K562 (cell line): ENCODE data around the gene SBDS. TPM values are rescaled to one million over a fixed set of nuclear protein-coding genes. Genes with fewer than 3 reads are reported as not detected.

Source experiments
- ATAC-seq: fragments of 200-7000 bp; cut with Tn5 transposase; 3 replicates; pipeline ENCODE4 v1.9.1; 2020; ENCODE audit warnings: moderate library complexity
- BruUV-seq: library from RNA; stranded (reverse); fragments of 400-500 nt; replicated peaks from 2 replicates; lab custom pipeline; 2021; lab: Mats Ljungman, UMichigan
- CTCF ChIA-PET: fragments of 300-600 bp; formaldehyde crosslinking; extraction: SDS; loops from one replicate; lab custom pipeline; 2021; ENCODE audit warnings: low intra/inter-chr PET ratio; lab: Yijun Ruan, JAX
- POLR2A ChIA-PET: fragments of 300-600, 350-650 bp; sonication (Branson Sonifier 250); formaldehyde crosslinking; extraction: SDS; loops from one replicate; lab custom pipeline; 2021; ENCODE audit warnings: antibody characterized with exemption, inconsistent platforms; lab: Yijun Ruan, JAX
- DNase-seq, 4 experiments: peaks; one replicate each; pipeline versions ENCODE4 v3.0.0 to v3.0.0-alpha.2; 2011 to 2018; ENCODE audit warnings: low spot score in 3 of 4, mixed read lengths in 3 of 4; ENCODE audit errors: extremely low read depth in 1 of 4
- FAIRE-seq: peaks from 2 replicates; lab custom pipeline; 2011; peaks lifted over from hg19 to GRCh38; lab: Jason Lieb, UNC
- H2AFZ ChIP-seq: 2 replicates; pipeline ENCODE4 v1.6.0; 2011; ENCODE audit warnings: low read depth, low read length, control low read depth, inconsistent platforms
- H3K27ac ChIP-seq: fragments of 200-600 bp; 3 replicates; pipeline ENCODE4 v1.8.0; 2011; ENCODE audit warnings: low read depth, mild to moderate bottlenecking, control low read depth, inconsistent platforms, low read length, moderate library complexity, mixed read lengths; ENCODE audit errors: extremely low read depth
- H3K27me3 ChIP-seq, 2 experiments: fragments of 300-600 bp in 1 of 2; 2 replicates in 1 of 2; 3 replicates in 1 of 2; pipeline versions ENCODE4 v1.6.0 to v1.8.0; 2011; ENCODE audit warnings: inconsistent platforms in 2 of 2, low read length in 2 of 2, mild to moderate bottlenecking in 1 of 2, mixed read lengths in 1 of 2, moderate library complexity in 1 of 2; ENCODE audit not compliant: control insufficient read depth in 2 of 2, insufficient read depth in 2 of 2
- H3K36me3 ChIP-seq: fragments of 300-600 bp; 3 replicates; pipeline ENCODE4 v1.8.0; 2011; ENCODE audit warnings: mild to moderate bottlenecking, low read length, inconsistent platforms; ENCODE audit not compliant: control insufficient read depth, insufficient read depth
- H3K4me1 ChIP-seq, 2 experiments: fragments of 200-600 bp in 1 of 2; replicated peaks in 1 of 2; 2 replicates in 1 of 2; 3 replicates in 1 of 2; pipeline versions ENCODE4 v1.5.1 to v1.8.0; 2011; ENCODE audit warnings: inconsistent platforms in 2 of 2, low read length in 2 of 2, mild to moderate bottlenecking in 1 of 2, mixed read lengths in 1 of 2, moderate library complexity in 1 of 2; ENCODE audit not compliant: control insufficient read depth in 2 of 2, insufficient read depth in 2 of 2
- H3K4me2 ChIP-seq: 2 replicates; pipeline ENCODE4 v1.6.1; 2011; ENCODE audit warnings: low read length, control low read depth, inconsistent platforms, mixed read lengths; ENCODE audit not compliant: insufficient read depth
- H3K4me3 ChIP-seq: fragments of 200-600 bp; sonication (generic), shearing (Covaris generic); 2 replicates; pipeline ENCODE4 v1.5.1; 2016; ENCODE audit warnings: control low read depth, inconsistent platforms
- H3K79me2 ChIP-seq: fragments of 200-600 bp; 3 replicates; pipeline ENCODE4 v1.8.0; 2011; ENCODE audit warnings: low read length, inconsistent platforms; ENCODE audit not compliant: control insufficient read depth, insufficient read depth
- H3K9ac ChIP-seq, 2 experiments: 2 replicates each; pipeline versions ENCODE4 v1.6.0 to v1.6.1; 2011; ENCODE audit warnings: low read depth in 2 of 2, low read length in 2 of 2, control low read depth in 1 of 2, inconsistent platforms in 1 of 2, mild to moderate bottlenecking in 1 of 2, mixed read lengths in 1 of 2; ENCODE audit not compliant: insufficient read depth in 1 of 2
- H3K9me1 ChIP-seq: one replicate; pipeline ENCODE4 v1.6.0; 2011; ENCODE audit warnings: inconsistent platforms, mild to moderate bottlenecking, low read length, moderate library complexity; ENCODE audit not compliant: control insufficient read depth, insufficient read depth
- H3K9me3 ChIP-seq: replicated peaks from 2 replicates; pipeline ENCODE4 v1.5.1; 2011; ENCODE audit warnings: low read depth, low read length, inconsistent platforms; ENCODE audit not compliant: control insufficient read depth, insufficient read depth
- H4K20me1 ChIP-seq: replicated peaks from 2 replicates; pipeline ENCODE4 v1.6.1; 2011; ENCODE audit warnings: low read length, inconsistent platforms, mixed read lengths; ENCODE audit not compliant: control insufficient read depth, insufficient read depth
- BCLAF1 ChIP-seq, 2 experiments: fragments of 450-650 bp in 1 of 2; IDR thresholded peaks; 2 replicates each; pipeline ENCODE4 v1.6.1; 2011 to 2017; ENCODE audit warnings: low read depth in 2 of 2, antibody characterized with exemption in 1 of 2, borderline replicate concordance in 1 of 2, low read length in 1 of 2, mild to moderate bottlenecking in 1 of 2, mixed read lengths in 1 of 2; ENCODE audit not compliant: control insufficient read depth in 1 of 2
- GABPB1 ChIP-seq: sonication (generic); formaldehyde crosslinking; IDR thresholded peaks from 2 replicates; pipeline ENCODE4 v1.8.0; 2022; ENCODE audit warnings: mild to moderate bottlenecking, missing genetic modification reagents
- GTF3C2 ChIP-seq: IDR thresholded peaks from 3 replicates; pipeline ENCODE4 v1.6.1; 2011; ENCODE audit warnings: borderline replicate concordance, mild to moderate bottlenecking, moderate library complexity; ENCODE audit not compliant: insufficient read length; ENCODE audit errors: extremely low read depth
- IRF9 ChIP-seq: fragments of 450-650 bp; IDR thresholded peaks from 2 replicates; pipeline ENCODE4 v1.6.1; 2016; ENCODE audit warnings: missing biosample characterization, missing genetic modification characterization
- JUND ChIP-seq, 2 experiments: IDR thresholded peaks; 2 replicates in 1 of 2; 3 replicates in 1 of 2; pipeline ENCODE4 v1.6.1; 2011; ENCODE audit warnings: borderline replicate concordance in 2 of 2, low read depth in 2 of 2, low read length in 2 of 2, improper control_type of control experiment in 1 of 2, missing biosample characterization in 1 of 2, missing genetic modification characterization in 1 of 2, missing genetic modification reagents in 1 of 2
- ZNF224 ChIP-seq: sonication (generic); formaldehyde crosslinking; IDR thresholded peaks from 2 replicates; pipeline ENCODE4 v1.8.0; 2022; ENCODE audit warnings: mild to moderate bottlenecking, missing genetic modification reagents
- ZNF263 ChIP-seq: sonication (generic); formaldehyde crosslinking; IDR thresholded peaks from 2 replicates; pipeline ENCODE4 v1.8.0; 2022; ENCODE audit warnings: mild to moderate bottlenecking, missing genetic modification reagents, borderline replicate concordance
- ZNF280B ChIP-seq: fragments of 250-450 bp; sonication (Bioruptor Pico); IDR thresholded peaks from 2 replicates; pipeline ENCODE4 v1.5.1; 2021; ENCODE audit warnings: mild to moderate bottlenecking
- ZNF408 ChIP-seq: fragments of 250-450 bp; sonication (Bioruptor Pico); IDR thresholded peaks from 2 replicates; pipeline ENCODE4 v1.4.0; 2020; ENCODE audit warnings: low read depth, mild to moderate bottlenecking, moderate library complexity
- WGBS: fragments of 100-300 bp; shearing (Covaris generic); methylation state at CpG from one replicate; pipeline ENCODE4 v1.1.6; 2016; ENCODE audit warnings: low coverage, mixed read lengths; ENCODE audit not compliant: insufficient coverage; ENCODE audit errors: missing lambda C conversion rate; 5-methylcytosine and 5-hydroxymethylcytosine counted together
- in situ Hi-C: fragments of 300-500 bp; cut with MboI; formaldehyde crosslinking; loops from 4 replicates; pipeline ENCODE4 v1.15.0; 2018; ENCODE audit warnings: inconsistent platforms, mixed read lengths
- intact Hi-C: fragments of 100-400 bp; cut with micrococcal nuclease; formaldehyde crosslinking; loops from 2 replicates; pipeline ENCODE4 v1.14.2; 2022
- polyA plus RNA-seq, 8 experiments: library from polyadenylated mRNA; depleted of rRNA in 4 of 8; stranded (reverse) in 5 of 8; unstranded in 3 of 8; fragments of >200 nt; fragmentation: Nextera tagmentation in 2 of 8; fragmentation: Illumina TruSeq in 1 of 8; extraction: Ambion mirVana in 2 of 8; extraction: Trizol in 1 of 8; gene quantifications; 2 replicates each; pipeline versions ENCODE4 v1.2.1 to v1.2.3, GENCODE V29; 2011 to 2014; ENCODE audit warnings: inconsistent platforms in 1 of 8, missing spikeins in 1 of 8
- total RNA-seq, 7 experiments: library from RNA; depleted of rRNA in 6 of 7; stranded (reverse); fragments of >200 nt in 6 of 7; fragmentation: Illumina TruSeq in 2 of 7; extraction: Trizol in 2 of 7; gene quantifications; 2 replicates each; pipeline versions ENCODE4 v1.2.1 to v1.2.3, GENCODE V29; 2011 to 2021; ENCODE audit warnings: low replicate concordance in 1 of 7

SBDS gene
- total and polyA plus RNA-seq, 9 of the 15 experiments (the other 6 are each of a cell fraction or from before 2014, with no cell fraction given) = 105 to 174 (median 117) TPM

- peak; percentile 86 for FAIRE-seq
- Histone ChIP-seq H3K4me2 (peak overlapping the region; percentile 67), H3K4me3 (no peak overlapping the region), H3K9me3 (no peaks in the 10 kb centered on the region), H3K79me2 (no peaks in the 10 kb centered on the region), H2AFZ (no peak overlapping the region), H3K4me1 (peaks cover 5 to 13% of the 10 kb centered on the region in 2 experiments; a peak in 4 of 5 replicates), H3K36me3 (peaks cover 70% of the 10 kb centered on the region), H3K9me1 (no peaks in the 10 kb centered on the region), H4K20me1 (no peaks in the 10 kb centered on the region), H3K9ac (peak overlapping the region in 1 of 2 experiments; percentile 41; a peak in 2 of 4 replicates), H3K27ac (peak overlapping the region; percentile 78), H3K27me3 (no peaks in the 10 kb centered on the region)
- BruUV-seq = no TSS peak
- POLR2A ChIA-PET = interaction anchor here (0.7 to 1.2 kb wide), 7 partner anchors 13 to 490 kb away, joined by 3 to 6 read pairs (median 3); partner anchors contain the start of gene KCTD7
- in situ Hi-C loops = no loop called here
- CTCF ChIA-PET = no interaction called here
- intact Hi-C loops = no loop called here
- WGBS = 48% methylated on average over 8 of the region's 8 CpGs
- peak; percentile 53 to 83 (median 71) for DNase-seq
- ATAC-seq = peak; percentile 95
- TF ChIP-seq ZNF263 (CRISPR knock-in tag) (no peak), ZNF408 (no peak), BCLAF1 (IDR thresholded peaks at IDR 0.05; ENCODE audit: borderline replicate concordance in 1 of 2, control insufficient read depth in 1 of 2, low read depth in 2 of 2, low read length in 1 of 2) (no peak), ZNF280B (CRISPR knock-in tag) (no peak), IRF9 (no peak), JUND (IDR thresholded peaks at IDR 0.05; ENCODE audit: borderline replicate concordance, low read depth, low read length) (peak; percentile 91), JUND (tag; IDR thresholded peaks at IDR 0.05; ENCODE audit: borderline replicate concordance, low read depth, low read length) (peak; percentile 90; the same call in 2 of the 3 replicates), GTF3C2 (no peak), ZNF224 (CRISPR knock-in tag) (no peak), GABPB1 (CRISPR knock-in tag) (no peak; the same call in 1 of the 2 replicates)
Measured at GRCh38 chr7:67019562-67020390, 24.4 kb upstream of the SBDS start.
